GM19043 (cell line): ENCODE results near the gene RAB7A.
"Not testable (repeated sequence)": the region's sequence is repeated elsewhere in the genome, so short reads cannot be mapped to it uniquely, and the experiment has no call there.

Experiments
- ATAC-seq: cut with Tn5 transposase; IDR thresholded peaks from one replicate; pipeline ENCODE4 v1.9.1; 2021; ENCODE audit warnings: low read depth; ENCODE audit not compliant: unreplicated experiment

The RAB7A gene

DNA sequence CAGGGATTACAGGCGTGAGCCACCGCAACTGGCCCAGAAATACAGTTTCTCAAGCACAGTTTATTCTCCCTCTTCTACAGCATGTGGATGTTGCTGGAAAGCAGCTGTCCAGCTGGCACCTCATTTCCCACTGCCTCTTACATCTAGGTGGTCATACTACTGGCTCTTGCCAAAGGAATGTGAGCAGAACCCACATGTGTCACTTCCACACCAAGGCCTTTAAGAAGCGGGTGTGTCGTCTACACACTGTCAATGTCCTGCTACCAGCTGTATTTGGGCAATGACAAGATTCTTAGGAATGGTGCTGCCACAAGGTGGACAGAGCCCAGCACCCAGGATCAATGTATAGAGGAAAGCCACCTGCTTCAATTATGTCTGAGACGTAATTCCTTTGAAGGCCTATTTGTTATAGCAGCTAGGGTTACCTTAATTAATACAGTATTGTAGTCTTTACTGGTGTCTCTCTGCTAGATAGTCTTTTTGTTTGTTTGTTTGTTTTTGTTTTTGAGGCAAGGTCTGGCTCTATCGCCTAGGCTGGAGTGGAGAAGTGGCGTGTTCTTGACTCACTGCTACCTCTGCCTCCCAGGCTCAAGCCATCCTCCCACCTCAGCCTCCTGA, 15.1 kb upstream of the RAB7A start:
- no peak for ATAC-seq

DNA sequence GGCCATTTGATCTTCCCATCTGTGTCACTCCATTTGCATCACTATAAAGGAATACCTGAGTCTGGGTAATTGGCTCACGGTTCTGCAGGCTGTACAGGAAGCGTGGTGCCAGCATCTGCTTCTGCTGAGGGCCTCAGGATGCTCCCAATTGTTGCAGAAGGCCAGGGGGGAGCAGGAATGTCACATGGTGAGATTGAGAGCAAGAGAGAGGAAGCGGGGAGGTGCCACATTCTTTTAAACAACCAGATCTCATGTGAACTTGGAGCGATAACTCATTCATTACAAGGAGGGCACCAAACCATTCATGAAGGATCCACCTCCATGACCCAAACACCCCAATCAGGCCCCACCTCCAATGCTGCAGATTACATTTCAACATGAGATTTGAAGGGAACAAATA, 13.1 kb upstream of the RAB7A start:
- no peak for ATAC-seq

DNA sequence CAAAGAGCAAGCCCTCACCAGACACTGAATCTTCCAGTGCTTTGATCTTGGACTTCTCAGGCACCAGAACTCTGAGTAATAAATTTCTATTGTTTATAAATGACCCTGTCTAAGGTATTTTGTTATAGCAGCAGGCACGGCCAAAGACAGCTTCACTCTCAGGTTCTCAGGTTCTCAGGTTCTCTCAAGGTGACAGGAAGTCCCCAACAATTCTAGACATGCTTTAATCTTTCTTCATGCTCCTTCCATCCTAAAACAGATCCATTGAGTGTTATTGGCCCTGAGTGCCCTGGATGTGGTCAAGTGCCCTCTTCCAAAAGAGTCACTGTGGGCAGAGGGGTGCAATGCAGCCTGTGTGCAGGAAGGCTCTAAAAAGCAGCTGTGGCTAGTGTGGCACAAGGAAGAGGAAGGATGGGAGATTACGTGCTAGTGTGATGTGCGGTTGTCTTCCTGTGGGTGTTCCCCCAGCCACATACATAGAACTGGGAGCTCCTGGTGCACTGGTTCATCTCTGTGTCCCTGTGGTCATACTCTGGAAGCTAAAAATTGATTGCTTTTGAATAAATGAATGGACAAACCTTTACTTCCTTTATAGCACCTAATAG, 11.0 kb upstream of the RAB7A start:
- ATAC-seq = no peak

DNA sequence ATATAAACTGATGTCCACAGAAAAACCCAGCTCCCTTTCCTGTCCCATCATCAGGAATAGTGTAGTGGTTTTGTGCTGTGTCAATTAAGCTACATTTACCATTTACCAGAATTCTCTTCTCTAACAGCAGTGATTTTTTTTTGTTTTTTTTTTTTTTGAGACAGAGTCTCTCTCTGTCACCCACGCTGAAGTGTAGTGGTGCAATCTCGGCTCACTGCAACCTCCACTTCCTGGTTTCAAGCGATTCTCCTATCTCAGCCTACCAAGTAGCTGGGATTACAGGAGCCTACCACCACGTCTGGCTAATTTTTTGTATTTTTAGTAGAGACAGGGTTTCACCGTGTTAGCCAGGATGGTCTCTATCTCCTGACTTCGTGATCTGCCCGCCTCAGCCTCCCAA, 7.1 kb upstream of the RAB7A start:
- not testable (repeated sequence) for ATAC-seq

DNA sequence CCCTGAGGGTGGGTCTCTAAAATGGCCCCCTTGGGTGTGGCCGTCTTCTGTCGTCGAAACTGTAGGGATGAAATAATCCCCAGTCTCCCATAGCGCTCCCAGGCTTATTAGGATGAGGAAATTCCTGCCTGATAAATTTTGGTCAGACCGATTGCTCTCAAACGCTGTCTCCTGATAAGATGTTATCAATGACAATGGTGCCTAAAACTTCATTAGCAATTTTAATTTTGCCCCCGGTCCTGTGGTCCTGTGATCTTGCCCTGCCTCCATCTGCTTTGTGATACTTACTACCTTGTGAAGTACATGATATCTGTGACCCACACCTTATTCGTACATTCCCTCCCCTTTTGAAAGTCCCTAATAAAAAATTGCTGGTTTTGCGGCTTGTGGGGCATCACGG, 5.1 kb upstream of the RAB7A start:
- ATAC-seq = no peak

DNA sequence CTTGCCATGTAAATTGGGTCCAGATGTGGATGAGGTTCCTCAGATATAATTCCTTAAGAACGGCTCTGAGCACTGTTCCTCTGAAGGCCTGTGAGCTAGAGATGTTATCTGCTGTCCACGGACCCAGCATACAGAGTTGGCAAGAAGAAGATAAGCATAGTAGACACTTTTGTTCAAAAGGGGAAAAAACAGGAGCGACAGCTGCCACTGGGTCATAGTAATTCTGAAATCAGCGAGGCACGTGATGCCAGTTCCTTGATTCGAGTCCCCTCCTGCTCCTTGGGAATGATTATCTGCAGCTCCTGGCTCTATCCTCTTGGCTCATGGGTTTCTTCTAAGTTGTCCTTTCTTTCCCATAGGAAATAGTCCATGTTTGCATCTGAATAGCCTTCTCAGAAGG, 2.5 kb upstream of the RAB7A start:
- no peak for ATAC-seq

DNA sequence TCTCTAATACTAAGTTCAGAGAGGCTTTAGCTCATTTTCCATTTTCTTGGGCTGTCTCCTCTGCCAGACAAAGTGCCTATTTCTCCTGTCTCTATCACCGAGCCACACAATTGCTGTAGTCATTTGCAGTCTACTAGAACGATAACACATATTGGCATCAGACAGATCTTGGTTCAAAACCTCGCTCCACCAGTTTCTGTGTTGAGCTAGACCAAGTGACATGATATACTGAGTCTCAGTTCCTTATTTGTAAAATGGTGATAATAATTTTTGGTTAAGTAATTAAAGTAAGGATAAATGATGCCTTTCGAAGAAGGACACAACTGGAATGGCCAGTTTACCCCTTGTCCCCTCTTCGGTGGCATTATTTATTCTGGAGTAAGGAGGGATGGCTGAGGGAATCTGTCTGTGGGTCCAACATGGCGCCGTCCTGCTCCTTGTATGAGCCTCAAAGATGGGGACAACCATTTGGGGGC, 398 bp upstream of the RAB7A start:
- peak; percentile 10 for ATAC-seq

DNA sequence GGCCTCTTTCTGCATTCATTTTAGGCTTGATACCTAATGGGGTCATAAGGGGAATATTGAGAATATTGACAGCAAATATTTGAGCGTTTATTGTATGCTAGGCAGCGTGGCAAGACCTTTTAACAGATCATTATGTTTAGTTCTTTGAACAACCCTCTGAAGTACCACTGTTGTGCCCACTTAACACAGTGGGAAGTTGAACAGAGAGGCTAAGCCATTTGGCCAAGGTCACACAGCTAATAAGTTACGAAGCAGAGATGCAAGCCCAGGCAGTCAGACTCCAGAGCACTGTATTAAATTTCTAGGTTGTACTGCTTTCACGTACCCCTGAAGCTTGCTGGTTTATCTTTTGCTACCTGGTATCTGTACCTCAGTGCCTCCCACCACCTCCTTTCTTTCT, 1.1 kb downstream of the RAB7A start:
- no peak for ATAC-seq

DNA sequence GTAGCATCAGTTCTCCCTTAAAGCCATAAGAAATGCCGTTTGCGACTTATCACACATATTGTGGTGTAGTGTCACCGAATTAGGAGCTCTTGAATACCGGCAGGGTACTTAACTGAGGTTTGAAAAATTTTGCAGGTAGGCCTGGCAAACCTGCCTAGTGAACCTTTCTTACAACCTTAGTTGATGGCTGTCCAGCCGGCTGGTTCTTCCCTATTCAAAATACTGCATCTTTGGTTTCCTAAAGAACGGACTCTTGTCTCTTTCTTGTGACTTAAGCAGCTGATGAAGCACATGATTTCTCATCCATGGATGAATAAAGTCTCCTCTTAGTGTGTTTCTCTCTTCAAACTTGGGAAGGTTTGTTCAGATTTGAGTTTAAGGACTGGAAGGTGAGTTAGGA, 1.5 kb downstream of the RAB7A start:
- no peak for ATAC-seq

DNA sequence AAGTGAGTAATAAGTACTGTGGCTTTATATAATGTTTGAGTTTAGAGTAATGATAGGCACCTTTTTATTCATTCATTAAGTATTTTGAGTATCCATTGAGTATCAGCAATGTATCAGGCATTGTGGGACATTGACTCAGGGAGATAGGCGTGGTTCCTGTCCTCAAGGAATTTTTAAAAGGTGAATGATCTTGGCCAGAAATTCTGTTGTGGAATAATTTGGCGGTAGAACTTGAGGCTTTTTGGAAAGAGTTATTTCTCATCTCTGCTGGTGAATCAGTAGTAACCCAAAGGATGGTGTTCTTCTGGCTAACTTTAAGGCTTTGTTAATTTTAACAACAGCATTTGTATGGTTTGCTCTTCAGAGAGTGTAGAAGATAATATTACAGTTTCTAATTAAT, 2.0 kb downstream of the RAB7A start:
- ATAC-seq = no peak

DNA sequence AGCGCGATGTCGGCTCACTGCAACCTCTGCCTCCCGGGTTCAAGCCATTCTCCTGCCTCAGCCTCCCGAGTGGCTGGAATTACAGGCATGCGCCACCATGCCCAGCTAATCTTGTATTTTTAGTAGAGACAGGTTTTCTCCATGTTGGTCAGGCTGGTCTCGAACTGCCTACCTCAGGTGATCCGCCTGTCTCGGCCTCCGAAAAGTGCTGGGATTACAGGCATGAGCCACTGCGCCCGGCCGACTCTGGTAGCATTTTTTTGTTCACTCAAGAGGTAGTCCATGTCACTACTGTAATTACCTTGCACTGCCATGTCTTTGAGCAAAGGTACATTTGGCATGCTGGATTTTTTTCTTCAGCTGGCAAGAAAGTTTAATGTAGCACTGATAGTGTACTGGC, 2.5 kb downstream of the RAB7A start:
- ATAC-seq = not testable (repeated sequence)

DNA sequence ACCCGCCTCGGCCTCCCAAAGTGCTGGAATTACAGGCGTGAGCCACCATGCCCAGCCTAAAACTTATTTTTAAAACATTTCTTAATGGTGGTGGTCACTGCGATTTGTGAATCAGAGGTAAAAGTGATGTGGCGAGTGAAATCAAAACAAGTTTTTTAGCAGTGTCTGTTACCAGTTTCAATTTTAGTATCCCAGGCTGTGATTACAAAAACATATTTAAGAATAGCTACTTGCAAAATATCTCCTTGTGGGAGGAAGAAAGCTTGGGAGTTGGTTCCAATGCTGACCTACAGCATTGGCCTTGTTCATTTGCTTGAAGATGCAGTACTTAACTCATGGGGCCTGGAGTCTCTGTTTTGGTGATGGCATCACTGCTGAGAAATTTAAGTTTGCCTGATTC, 4.5 kb downstream of the RAB7A start:
- ATAC-seq = no peak

DNA sequence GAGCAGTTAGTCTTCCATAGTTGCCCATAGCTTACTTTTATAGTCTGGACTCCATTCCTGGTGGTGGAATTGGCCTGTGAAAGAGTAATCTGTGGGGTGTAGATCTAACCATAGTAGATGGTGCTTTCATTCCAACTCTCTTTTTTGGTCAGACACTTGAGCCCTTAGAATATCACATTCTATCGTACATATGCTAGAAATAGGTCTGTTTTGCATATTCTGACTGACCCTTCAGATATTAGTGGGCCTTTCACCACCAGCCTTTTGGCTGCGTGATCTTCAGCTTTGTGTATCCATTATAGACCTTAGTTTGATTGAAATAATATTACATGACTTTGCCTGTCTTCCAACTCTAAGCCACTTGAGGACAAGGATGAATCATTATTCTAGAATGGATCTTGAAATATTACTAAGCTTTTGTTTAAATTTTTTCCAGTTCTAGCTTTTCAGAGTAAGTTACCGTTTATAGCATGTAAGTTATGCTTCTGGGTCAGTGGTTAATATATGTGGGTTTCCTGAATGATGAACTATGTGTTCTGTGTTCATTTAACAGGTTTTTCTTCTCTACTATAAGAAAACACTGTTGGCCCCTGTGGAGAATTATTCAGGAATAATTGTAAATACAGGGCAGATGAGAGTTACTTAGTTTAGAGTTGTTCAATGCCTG, 8.7 kb downstream of the RAB7A start:
- ATAC-seq = peak; percentile 68

DNA sequence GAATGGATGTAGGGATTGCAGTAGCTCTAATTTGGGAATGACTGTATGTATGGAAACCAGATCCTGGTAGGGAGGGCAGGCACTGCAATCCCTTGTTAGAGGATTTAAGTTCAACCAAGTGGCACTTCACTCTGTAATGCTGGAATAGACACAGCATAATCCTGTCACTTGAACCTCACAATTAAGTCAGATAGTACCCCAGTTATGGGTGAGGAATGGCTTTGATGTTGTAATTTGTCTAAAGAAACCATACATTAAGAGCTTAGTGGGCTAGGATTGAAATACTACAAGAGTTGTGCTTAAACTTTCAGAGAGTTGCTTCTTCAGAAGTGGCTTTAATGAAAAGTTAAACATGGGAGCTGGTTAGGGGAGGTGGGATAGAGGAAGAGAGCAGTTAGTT, 9.3 kb downstream of the RAB7A start:
- ATAC-seq = no peak

DNA sequence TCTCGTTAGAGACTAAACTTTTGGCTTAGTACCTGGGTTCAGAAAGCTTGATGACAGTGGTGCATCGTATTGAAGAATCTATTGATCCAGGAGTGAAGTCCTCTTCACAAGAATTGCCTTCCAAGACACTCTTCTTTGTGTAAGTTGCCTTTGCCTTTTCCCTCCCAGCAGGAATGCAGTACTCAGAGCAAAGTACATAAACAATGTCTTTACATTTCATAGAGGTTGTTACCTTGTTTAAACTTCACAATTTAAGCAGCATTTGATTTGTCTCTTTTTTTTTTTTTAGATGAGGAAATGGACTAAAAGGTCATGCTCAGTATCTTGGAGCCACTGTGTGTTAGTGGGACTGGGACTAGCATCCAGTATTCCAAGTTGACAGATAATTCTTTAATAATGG, 9.9 kb downstream of the RAB7A start:
- no peak for ATAC-seq

DNA sequence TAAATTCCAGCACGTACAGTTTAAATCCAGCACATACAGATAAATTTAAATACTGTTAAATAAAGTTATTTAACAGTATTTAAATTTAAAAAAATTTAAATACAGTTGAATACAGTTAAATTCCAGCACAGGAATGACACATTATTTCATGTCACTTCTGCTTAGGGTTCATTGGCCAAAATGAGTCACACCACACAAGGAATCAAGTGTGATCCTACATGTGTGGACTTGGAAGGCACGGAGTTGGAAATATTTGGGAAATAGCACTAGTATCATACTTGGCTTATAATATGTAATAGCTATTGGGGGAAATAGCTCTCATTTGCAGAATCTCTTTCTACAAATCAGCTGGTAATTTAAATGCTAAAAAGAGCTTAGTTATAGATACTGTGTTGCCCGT, 10.6 kb downstream of the RAB7A start:
- no peak for ATAC-seq

DNA sequence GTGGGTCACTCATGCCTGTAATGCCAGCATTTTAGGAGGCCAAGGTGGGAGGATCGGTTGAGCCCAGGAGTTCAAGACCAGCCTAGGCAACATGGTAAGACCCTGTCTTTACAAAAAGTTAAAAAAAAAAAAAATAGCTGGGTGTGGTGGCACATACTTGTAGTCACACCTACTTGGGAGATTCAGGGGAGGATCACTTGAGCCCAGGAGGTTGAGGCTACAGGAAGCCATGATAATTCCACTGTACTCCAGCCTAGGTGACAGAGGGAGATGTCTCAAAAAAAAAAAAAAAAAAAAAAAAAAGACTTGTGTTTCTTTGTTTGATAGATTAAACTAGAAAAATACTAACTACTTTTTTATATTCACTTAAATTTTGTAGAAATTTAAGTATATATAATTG, 14.6 kb downstream of the RAB7A start:
- ATAC-seq = no peak

DNA sequence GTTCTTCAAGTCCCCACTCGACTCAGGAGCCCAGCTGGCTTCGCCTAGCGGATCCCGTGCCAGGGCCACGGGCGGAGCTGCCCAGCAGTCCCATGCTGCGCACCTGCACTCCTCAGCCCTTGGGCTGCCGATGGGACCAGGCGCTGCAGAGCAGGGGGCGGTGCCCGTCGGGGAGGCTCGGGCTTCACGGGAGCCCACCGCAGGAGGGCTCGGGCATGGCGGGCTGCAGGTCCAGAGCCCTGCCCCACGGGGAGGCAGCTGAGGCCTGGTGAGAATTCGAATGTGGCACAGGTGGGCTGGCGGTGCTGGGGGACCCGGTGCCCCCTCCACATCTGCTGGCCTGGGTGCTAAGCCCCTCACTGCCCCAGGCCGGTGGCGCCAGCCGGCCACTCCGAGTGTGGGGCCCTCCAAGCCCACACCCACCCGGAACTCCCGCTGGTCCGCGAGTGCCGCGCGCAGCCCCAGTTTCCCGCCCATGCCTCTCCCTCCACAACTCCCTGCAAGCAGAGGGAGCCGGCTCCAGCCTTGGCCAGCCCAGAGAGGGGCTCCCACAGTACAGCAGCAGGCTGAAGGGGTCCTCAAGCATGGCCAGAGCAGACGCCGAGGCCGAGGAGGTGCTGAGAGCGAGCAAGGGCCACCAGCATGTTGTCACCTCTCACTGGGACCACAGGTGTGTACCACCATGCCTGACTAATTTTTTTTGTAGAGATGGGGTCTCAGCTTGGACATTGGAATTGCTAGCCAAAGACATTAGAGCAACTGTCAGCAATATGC, 17.0 kb downstream of the RAB7A start:
- no peak for ATAC-seq

DNA sequence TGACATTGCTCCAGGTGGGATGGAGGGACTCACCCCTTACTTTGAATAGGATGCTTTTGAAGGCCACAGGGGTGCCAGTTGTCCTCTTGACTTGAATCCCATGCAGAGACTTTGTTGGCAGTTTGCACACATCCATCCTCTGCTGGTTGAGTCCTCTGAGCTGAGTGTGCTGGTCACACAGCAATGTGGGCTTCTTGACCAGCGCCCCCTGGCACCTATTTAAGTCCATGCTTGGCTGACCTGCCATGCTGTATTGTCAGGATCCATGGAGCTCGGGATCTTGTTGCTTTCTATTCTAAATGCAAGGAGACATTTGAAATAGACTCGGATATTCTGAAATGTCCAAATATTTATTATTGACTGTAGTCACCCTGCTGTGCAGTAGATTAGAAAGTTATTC, 19.8 kb downstream of the RAB7A start:
- ATAC-seq = no peak

DNA sequence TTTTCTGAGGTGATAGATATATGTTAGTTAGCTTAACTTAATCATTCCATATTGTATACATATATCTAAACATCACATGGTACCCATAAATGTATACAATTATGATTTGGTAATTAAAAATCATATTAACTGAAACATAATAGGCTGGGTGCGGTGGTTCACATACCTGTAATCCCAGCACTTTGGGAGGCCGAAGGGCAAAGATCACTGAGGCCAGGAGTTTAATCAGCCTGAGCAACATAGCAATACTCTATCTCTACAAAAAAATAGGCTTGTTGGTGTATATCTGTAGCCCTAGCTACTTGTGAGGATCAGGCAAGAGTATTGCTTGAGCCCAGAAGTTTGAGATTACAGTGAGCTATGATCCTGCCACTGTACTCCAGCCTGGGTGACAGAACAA, 20.9 kb downstream of the RAB7A start:
- ATAC-seq = no peak

DNA sequence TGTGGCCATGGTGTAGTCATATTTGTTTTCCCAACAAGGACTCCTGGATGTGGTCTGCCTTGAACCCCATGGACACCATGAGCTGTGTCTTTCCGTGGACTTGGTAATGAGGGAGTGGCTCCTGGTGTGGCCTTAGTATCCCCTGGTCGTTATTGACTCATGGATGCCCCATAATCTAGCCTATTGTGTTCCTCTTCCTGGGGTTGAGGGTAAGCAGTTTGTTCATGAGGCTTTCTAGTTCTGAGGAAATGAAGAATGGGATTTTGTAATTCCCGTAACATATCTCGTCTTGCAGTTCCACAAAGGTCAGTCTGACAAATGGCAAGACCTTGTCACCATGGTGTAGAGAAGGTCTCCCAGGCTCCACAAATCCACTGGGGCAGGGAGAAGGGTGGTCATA, 22.6 kb downstream of the RAB7A start:
- ATAC-seq = no peak
